SK-N-SH treated with all-trans-retinoic acid at 6 μM for 48 hours (cell line): ENCODE results near the gene LTF.

Experiments
- ATAC-seq: fragments of 200-7000 bp; cut with Tn5 transposase; 3 replicates; pipeline ENCODE4 v1.9.1; 2020; ENCODE audit warnings: mild to moderate bottlenecking, moderate library complexity
- ARNTL ChIP-seq: fragments of 450-650 bp; formaldehyde crosslinking; IDR thresholded peaks from 2 replicates; pipeline ENCODE4 v1.5.0; 2020; ENCODE audit warnings: low read depth, mild to moderate bottlenecking, moderate library complexity, borderline replicate concordance
- BACH2 ChIP-seq: fragments of 250-450 bp; sonication (Bioruptor Pico); IDR thresholded peaks from 2 replicates; pipeline ENCODE4 v1.9.0; 2021; ENCODE audit warnings: mild to moderate bottlenecking, borderline replicate concordance
- CREB5 ChIP-seq: fragments of 250-450 bp; sonication (Bioruptor Pico); IDR thresholded peaks from 2 replicates; pipeline ENCODE4 v1.5.1; 2020; ENCODE audit warnings: low read depth, mild to moderate bottlenecking, moderate library complexity
- CSDC2 ChIP-seq: fragments of 250-450 bp; sonication (Bioruptor Pico); IDR thresholded peaks from 2 replicates; pipeline ENCODE4 v1.5.0; 2020; ENCODE audit warnings: mild to moderate bottlenecking, moderate library complexity
- CSRNP3 ChIP-seq: fragments of 250-450 bp; sonication (Bioruptor Pico); IDR thresholded peaks from 2 replicates; pipeline ENCODE4 v1.5.1; 2021; ENCODE audit warnings: mild to moderate bottlenecking, moderate library complexity
- ESRRG ChIP-seq: fragments of 250-450 bp; sonication (Bioruptor Pico); IDR thresholded peaks from 2 replicates; pipeline ENCODE4 v1.6.1; 2021; ENCODE audit warnings: mild to moderate bottlenecking
- GLIS3 ChIP-seq: fragments of 250-450 bp; sonication (Bioruptor Pico); IDR thresholded peaks from 2 replicates; pipeline ENCODE4 v1.5.0; 2020; ENCODE audit warnings: mild to moderate bottlenecking, moderate library complexity
- ISL1 ChIP-seq: fragments of 250-450 bp; sonication (Bioruptor Pico); IDR thresholded peaks from 2 replicates; pipeline ENCODE4 v2.1.2; 2022; ENCODE audit warnings: mild to moderate bottlenecking, moderate library complexity
- OSR1 ChIP-seq: fragments of 250-450 bp; sonication (Bioruptor Pico); IDR thresholded peaks from 2 replicates; pipeline ENCODE4 v1.8.0; 2022; ENCODE audit warnings: moderate library complexity, mild to moderate bottlenecking, inconsistent platforms
- PATZ1 ChIP-seq: fragments of 250-450 bp; sonication (Bioruptor Pico); IDR thresholded peaks from 2 replicates; pipeline ENCODE4 v1.8.0; 2020; ENCODE audit warnings: mild to moderate bottlenecking, moderate library complexity, borderline replicate concordance
- POU6F1 ChIP-seq: fragments of 250-450 bp; sonication (Bioruptor Pico); IDR thresholded peaks from 2 replicates; pipeline ENCODE4 v1.8.0; 2021; ENCODE audit warnings: low read depth, mild to moderate bottlenecking, moderate library complexity, borderline replicate concordance
- PPARA ChIP-seq: fragments of 250-450 bp; sonication (Bioruptor Pico); IDR thresholded peaks from 2 replicates; pipeline ENCODE4 v1.5.0; 2020; ENCODE audit warnings: mild to moderate bottlenecking, borderline replicate concordance
- RARB ChIP-seq: fragments of 250-450 bp; sonication (Bioruptor Pico); IDR thresholded peaks from 2 replicates; pipeline ENCODE4 v1.8.0; 2021; ENCODE audit warnings: mild to moderate bottlenecking, moderate library complexity
- SNAI2 ChIP-seq: fragments of 250-450 bp; sonication (Bioruptor Pico); IDR thresholded peaks from 2 replicates; pipeline ENCODE4 v1.5.0; 2020; ENCODE audit warnings: mild to moderate bottlenecking, moderate library complexity
- TCF4 ChIP-seq: fragments of 250-450 bp; sonication (Bioruptor Pico); IDR thresholded peaks from 2 replicates; pipeline ENCODE4 v1.8.0; 2021; ENCODE audit warnings: mild to moderate bottlenecking, moderate library complexity, borderline replicate concordance
- TOX ChIP-seq: fragments of 250-450 bp; sonication (Bioruptor Pico); IDR thresholded peaks from 2 replicates; pipeline ENCODE4 v1.8.0; 2021; ENCODE audit warnings: mild to moderate bottlenecking, moderate library complexity, borderline replicate concordance
- TSHZ2 ChIP-seq: fragments of 250-450 bp; sonication (Bioruptor Pico); IDR thresholded peaks from 2 replicates; pipeline ENCODE4 v1.5.0; 2020; ENCODE audit warnings: mild to moderate bottlenecking, moderate library complexity
- ZC3H10 ChIP-seq: fragments of 250-450 bp; sonication (Bioruptor Pico); IDR thresholded peaks from 2 replicates; pipeline ENCODE4 v1.5.1; 2021; ENCODE audit warnings: mild to moderate bottlenecking, moderate library complexity
- ZFP3 ChIP-seq: fragments of 250-450 bp; sonication (Bioruptor Pico); IDR thresholded peaks from 2 replicates; pipeline ENCODE4 v1.5.0; 2020; ENCODE audit warnings: mild to moderate bottlenecking, moderate library complexity
- ZFP30 ChIP-seq: fragments of 450-650 bp; formaldehyde crosslinking; IDR thresholded peaks from 2 replicates; pipeline ENCODE4 v1.5.0; 2022; ENCODE audit warnings: mild to moderate bottlenecking, moderate library complexity
- ZNF565 ChIP-seq: fragments of 450-650 bp; formaldehyde crosslinking; conservative IDR thresholded peaks from 2 replicates; pipeline ENCODE4 v1.5.0; 2020; ENCODE audit warnings: low read depth, mild to moderate bottlenecking, moderate library complexity
- ZNF70 ChIP-seq: fragments of 450-650 bp; formaldehyde crosslinking; IDR thresholded peaks from 2 replicates; pipeline ENCODE4 v1.5.0; 2020; ENCODE audit warnings: mild to moderate bottlenecking, moderate library complexity
- ZNF8 ChIP-seq: fragments of 450-650 bp; formaldehyde crosslinking; IDR thresholded peaks from 2 replicates; pipeline ENCODE4 v1.5.0; 2020; ENCODE audit warnings: mild to moderate bottlenecking, moderate library complexity

Gene LTF

GRCh38 chr3:46498916-46499519 is 34.3 kb upstream of the LTF start:
- TF ChIP-seq CSDC2 (CRISPR knock-in tag) (no peak), ESRRG (CRISPR knock-in tag) (no peak), GLIS3 (CRISPR knock-in tag) (no peak), TCF4 (CRISPR knock-in tag) (no peak), TOX (no peak)
- no peak for ATAC-seq

- ATAC-seq: no peak
- no peak for TF ChIP-seq TCF4 (CRISPR knock-in tag)
- TF ChIP-seq BACH2 (CRISPR knock-in tag): no peak
- no peak for TF ChIP-seq SNAI2
- no peak for TF ChIP-seq PATZ1 (CRISPR knock-in tag)
- no peak for TF ChIP-seq TOX
- TF ChIP-seq ZC3H10 (CRISPR knock-in tag): no peak
- TF ChIP-seq CSRNP3 (CRISPR knock-in tag): no peak
- no peak for TF ChIP-seq TSHZ2 (CRISPR knock-in tag)
- TF ChIP-seq ESRRG (CRISPR knock-in tag): no peak
- TF ChIP-seq ZFP30 (CRISPR knock-in tag): no peak
- TF ChIP-seq POU6F1 (CRISPR knock-in tag): no peak
- no peak for TF ChIP-seq ZNF8 (CRISPR knock-in tag)
- no peak for TF ChIP-seq GLIS3 (CRISPR knock-in tag)
- TF ChIP-seq ARNTL (CRISPR knock-in tag): no peak
- no peak for TF ChIP-seq RARB
- no peak for TF ChIP-seq OSR1 (CRISPR knock-in tag)
- no peak for TF ChIP-seq ZNF70 (CRISPR knock-in tag)
- no peak for TF ChIP-seq ZNF565 (CRISPR knock-in tag)
- TF ChIP-seq ISL1: no peak
- no peak for TF ChIP-seq ZFP3 (CRISPR knock-in tag)
- TF ChIP-seq, all 23 proteins: peak for 0
These were observed 33.0 kb upstream of the LTF start, which contains the start of gene RTP3 for GRCh38 chr3:46497556-46498265. RTP3 (plus strand) TSS chr3:46497976; CDS start chr3:46498063, 87 bp downstream.

GRCh38 chr3:46496746-46497555 is 32.2 kb upstream of the LTF start:
- peak; percentile 37; the same call in 1 of the 3 replicates for ATAC-seq
- TF ChIP-seq GLIS3 (CRISPR knock-in tag) (no peak), BACH2 (CRISPR knock-in tag) (no peak), ZNF565 (CRISPR knock-in tag) (no peak), PATZ1 (CRISPR knock-in tag) (no peak), PPARA (no peak), ZC3H10 (CRISPR knock-in tag) (no peak), CREB5 (CRISPR knock-in tag) (no peak), ISL1 (no peak), RARB (no peak), ZFP30 (CRISPR knock-in tag) (no peak), ZFP3 (CRISPR knock-in tag) (no peak), ARNTL (CRISPR knock-in tag) (no peak), ZNF8 (CRISPR knock-in tag) (no peak), OSR1 (CRISPR knock-in tag) (no peak), CSDC2 (CRISPR knock-in tag) (no peak)
